ENCODE data around the gene C12orf43.
A peak's percentile ranks its signal among the peaks of the same experiment; 100 is the strongest.

C12orf43 gene

DNA sequence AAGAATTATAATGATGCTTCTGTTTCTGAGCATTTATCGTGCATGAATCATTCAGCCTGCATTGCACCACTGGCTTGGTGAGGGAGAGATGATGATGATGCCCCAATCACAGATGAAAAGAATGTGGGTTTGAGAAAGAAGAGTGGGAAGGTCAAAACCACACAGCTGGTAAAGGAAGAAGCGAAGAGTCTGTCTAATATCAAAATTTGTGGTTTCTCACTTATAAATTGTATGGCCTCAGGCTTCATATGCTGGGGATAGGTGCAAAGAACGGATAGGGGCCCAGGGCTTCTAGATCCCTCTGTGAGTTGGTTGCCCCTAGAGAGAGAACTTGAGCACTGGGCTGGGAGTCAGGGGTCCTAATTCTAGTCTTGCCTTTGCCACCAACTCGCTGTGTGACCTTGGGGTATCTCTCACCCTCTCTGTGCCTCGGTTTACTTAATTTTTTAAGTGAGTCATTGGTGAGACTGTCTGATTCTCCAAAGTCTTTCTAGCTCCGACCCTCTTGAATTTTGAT lies 20.6 kb upstream of the C12orf43 start:
- no peak for ATAC-seq
- TF ChIP-seq ZC3H10 (CRISPR knock-in tag; IDR thresholded peaks at IDR 0.05) (no peak), CSDC2 (CRISPR knock-in tag; IDR thresholded peaks at IDR 0.05) (no peak), PPARA (CRISPR knock-in tag; IDR thresholded peaks at IDR 0.05; ENCODE audit: borderline replicate concordance) (no peak), ISL1 (CRISPR knock-in tag; IDR thresholded peaks at IDR 0.05) (no peak), ZNF70 (CRISPR knock-in tag; IDR thresholded peaks at IDR 0.05) (no peak), ZFP3 (CRISPR knock-in tag; IDR thresholded peaks at IDR 0.05) (no peak), BACH2 (CRISPR knock-in tag; IDR thresholded peaks at IDR 0.05; ENCODE audit: borderline replicate concordance) (no peak), CREB5 (CRISPR knock-in tag; IDR thresholded peaks at IDR 0.05; ENCODE audit: low read depth) (no peak), OSR1 (CRISPR knock-in tag; IDR thresholded peaks at IDR 0.05) (no peak), GLIS3 (CRISPR knock-in tag; IDR thresholded peaks at IDR 0.05) (no peak), ARNTL (CRISPR knock-in tag; IDR thresholded peaks at IDR 0.05; ENCODE audit: borderline replicate concordance, low read depth) (no peak), RARB (CRISPR knock-in tag; IDR thresholded peaks at IDR 0.05) (no peak)
- TF ChIP-seq, protein P1, sequence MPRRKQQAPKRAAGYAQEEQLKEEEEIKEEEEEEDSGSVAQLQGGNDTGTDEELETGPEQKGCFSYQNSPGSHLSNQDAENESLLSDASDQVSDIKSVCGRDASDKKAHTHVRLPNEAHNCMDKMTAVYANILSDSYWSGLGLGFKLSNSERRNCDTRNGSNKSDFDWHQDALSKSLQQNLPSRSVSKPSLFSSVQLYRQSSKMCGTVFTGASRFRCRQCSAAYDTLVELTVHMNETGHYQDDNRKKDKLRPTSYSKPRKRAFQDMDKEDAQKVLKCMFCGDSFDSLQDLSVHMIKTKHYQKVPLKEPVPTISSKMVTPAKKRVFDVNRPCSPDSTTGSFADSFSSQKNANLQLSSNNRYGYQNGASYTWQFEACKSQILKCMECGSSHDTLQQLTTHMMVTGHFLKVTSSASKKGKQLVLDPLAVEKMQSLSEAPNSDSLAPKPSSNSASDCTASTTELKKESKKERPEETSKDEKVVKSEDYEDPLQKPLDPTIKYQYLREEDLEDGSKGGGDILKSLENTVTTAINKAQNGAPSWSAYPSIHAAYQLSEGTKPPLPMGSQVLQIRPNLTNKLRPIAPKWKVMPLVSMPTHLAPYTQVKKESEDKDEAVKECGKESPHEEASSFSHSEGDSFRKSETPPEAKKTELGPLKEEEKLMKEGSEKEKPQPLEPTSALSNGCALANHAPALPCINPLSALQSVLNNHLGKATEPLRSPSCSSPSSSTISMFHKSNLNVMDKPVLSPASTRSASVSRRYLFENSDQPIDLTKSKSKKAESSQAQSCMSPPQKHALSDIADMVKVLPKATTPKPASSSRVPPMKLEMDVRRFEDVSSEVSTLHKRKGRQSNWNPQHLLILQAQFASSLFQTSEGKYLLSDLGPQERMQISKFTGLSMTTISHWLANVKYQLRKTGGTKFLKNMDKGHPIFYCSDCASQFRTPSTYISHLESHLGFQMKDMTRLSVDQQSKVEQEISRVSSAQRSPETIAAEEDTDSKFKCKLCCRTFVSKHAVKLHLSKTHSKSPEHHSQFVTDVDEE (CRISPR knock-in tag; IDR thresholded peaks at IDR 0.05), result no peak

DNA sequence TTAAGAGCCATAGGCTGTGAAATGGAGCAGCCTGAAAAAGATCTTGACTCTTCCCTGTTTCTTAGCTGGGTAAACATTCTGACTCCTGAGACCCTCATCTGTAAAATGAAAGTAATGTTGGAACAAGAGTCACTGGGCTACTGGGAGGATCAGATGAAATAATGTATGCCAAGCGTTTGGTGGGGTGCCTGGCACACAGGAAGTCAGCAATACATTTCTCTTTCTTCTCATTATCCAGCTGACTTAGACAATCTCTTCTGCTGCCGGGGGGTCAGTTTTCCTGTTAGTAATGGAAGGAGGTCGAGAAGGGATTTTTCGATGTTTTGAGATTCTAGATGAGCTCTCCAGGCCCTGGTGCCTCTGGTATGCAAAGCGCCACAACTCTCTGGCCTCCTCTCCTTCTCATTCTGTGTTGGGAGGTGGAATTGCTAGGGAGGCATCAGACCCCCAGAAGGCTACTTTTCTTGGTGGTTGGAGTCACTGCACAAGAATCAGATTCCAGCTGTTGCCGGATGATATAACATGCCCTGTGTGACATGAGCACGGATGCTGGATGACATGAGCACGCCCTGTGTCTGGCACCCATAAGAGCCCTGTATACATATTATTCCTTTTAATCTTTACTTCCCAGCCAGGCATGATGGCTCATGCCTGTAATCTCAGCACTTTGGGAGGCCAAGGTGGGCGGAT lies 18.5 kb upstream of the C12orf43 start:
- TF ChIP-seq BACH2 (CRISPR knock-in tag; IDR thresholded peaks at IDR 0.05; ENCODE audit: borderline replicate concordance), result no peak
- TF ChIP-seq SNAI2 (CRISPR knock-in tag; IDR thresholded peaks at IDR 0.05), result no peak
- TF ChIP-seq CREB5 (CRISPR knock-in tag; IDR thresholded peaks at IDR 0.05; ENCODE audit: low read depth), result no peak

DNA sequence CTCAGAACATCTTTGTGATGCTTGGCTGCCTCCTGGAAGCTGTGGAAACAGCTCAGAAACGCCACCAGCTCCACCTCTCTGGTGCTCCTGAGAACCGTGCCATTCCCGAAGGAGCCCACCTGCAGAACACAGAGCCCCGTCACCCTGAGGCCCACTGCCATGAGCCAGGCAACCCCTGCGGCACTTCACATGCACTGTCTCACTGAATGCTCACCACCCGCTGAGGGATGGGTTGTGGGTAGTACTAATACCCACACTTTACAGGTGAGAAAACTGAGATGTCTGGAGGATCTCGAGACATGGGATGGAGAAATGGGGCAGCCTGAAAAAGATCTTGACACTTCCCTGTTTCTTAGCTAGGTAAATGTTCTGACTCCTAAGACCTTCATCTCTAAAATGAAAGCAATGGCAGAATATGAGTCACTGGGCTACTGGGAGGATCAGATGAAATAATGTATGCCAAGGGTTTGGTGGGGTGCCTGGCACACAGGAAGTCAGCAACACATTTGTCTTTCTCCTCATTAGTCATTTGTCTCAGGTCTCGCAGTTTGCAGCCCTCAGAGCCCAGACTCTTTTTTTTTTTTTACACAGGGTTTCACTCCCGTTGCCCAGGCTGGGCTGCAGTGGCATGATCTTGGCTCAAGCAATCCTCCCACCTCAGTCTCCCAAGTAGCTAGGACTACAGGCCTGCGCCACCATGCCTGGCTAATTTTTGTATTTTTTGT lies 17.5 kb upstream of the C12orf43 start:
- ATAC-seq, result peak; percentile 74
- TF ChIP-seq TOX (CRISPR knock-in tag; IDR thresholded peaks at IDR 0.05; ENCODE audit: borderline replicate concordance), result no peak
- TF ChIP-seq ISL1 (CRISPR knock-in tag; IDR thresholded peaks at IDR 0.05), result no peak
- TF ChIP-seq, protein P2, sequence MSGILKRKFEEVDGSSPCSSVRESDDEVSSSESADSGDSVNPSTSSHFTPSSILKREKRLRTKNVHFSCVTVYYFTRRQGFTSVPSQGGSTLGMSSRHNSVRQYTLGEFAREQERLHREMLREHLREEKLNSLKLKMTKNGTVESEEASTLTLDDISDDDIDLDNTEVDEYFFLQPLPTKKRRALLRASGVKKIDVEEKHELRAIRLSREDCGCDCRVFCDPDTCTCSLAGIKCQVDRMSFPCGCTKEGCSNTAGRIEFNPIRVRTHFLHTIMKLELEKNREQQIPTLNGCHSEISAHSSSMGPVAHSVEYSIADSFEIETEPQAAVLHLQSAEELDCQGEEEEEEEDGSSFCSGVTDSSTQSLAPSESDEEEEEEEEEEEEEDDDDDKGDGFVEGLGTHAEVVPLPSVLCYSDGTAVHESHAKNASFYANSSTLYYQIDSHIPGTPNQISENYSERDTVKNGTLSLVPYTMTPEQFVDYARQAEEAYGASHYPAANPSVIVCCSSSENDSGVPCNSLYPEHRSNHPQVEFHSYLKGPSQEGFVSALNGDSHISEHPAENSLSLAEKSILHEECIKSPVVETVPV (CRISPR knock-in tag; IDR thresholded peaks at IDR 0.05), result no peak
- no peak for TF ChIP-seq ZFP30 (CRISPR knock-in tag; IDR thresholded peaks at IDR 0.05)
- no peak for TF ChIP-seq SNAI2 (CRISPR knock-in tag; IDR thresholded peaks at IDR 0.05)
- no peak for TF ChIP-seq PPARA (CRISPR knock-in tag; IDR thresholded peaks at IDR 0.05; ENCODE audit: borderline replicate concordance)
- TF ChIP-seq, protein P1 (CRISPR knock-in tag; IDR thresholded peaks at IDR 0.05), result no peak
- no peak for TF ChIP-seq TCF4 (CRISPR knock-in tag; IDR thresholded peaks at IDR 0.05; ENCODE audit: borderline replicate concordance)
- TF ChIP-seq ZFP3 (CRISPR knock-in tag; IDR thresholded peaks at IDR 0.05), result no peak
- TF ChIP-seq ARNTL (CRISPR knock-in tag; IDR thresholded peaks at IDR 0.05; ENCODE audit: borderline replicate concordance, low read depth), result no peak

More for the DNA sequence above, 18.5 kb upstream of the C12orf43 start:
- ATAC-seq, result no peak

Data from SK-N-SH treated with all-trans-retinoic acid at 6 μM for 48 hours (cell line).